Immature natural killer cell (primary cell): ENCODE measurements around the gene POLG. TPM values are rescaled to one million over a fixed set of nuclear protein-coding genes. Genes with fewer than 3 reads are reported as not detected.
"Not testable (repeated sequence)": the region's sequence is repeated elsewhere in the genome, so short reads cannot be mapped to it uniquely, and the experiment has no call there.

ENCODE experiments used
- DNase-seq, 3 donors: peaks; one replicate each; pipeline ENCODE4 v3.0.0; 2022; ENCODE audit warnings: mixed read lengths in 1 of 3
- H3K27ac Mint-ChIP-seq, 6 donors: one replicate each; pipeline ENCODE4 v1.8.0; 2020; ENCODE audit warnings: mixed read lengths in 6 of 6, mild to moderate bottlenecking in 5 of 6, inconsistent platforms in 4 of 6, moderate library complexity in 3 of 6
- H3K27me3 Mint-ChIP-seq, 3 donors: one replicate each; pipeline ENCODE4 v1.8.0; 2020 to 2021; ENCODE audit warnings: low read depth in 3 of 3, mild to moderate bottlenecking in 3 of 3, mixed read lengths in 3 of 3, moderate library complexity in 3 of 3, inconsistent platforms in 1 of 3
- H3K36me3 Mint-ChIP-seq, 3 donors: one replicate each; pipeline ENCODE4 v1.8.0; 2020; ENCODE audit warnings: mixed read lengths in 3 of 3, inconsistent platforms in 2 of 3, mild to moderate bottlenecking in 2 of 3
- H3K4me1 Mint-ChIP-seq, 2 donors: one replicate each; pipeline ENCODE4 v1.8.0; 2020; ENCODE audit warnings: inconsistent platforms in 2 of 2, mild to moderate bottlenecking in 2 of 2, mixed read lengths in 2 of 2, moderate library complexity in 1 of 2
- H3K4me3 Mint-ChIP-seq, 5 donors: one replicate each; pipeline ENCODE4 v1.8.0; 2020; ENCODE audit warnings: mild to moderate bottlenecking in 5 of 5, mixed read lengths in 5 of 5, inconsistent platforms in 3 of 5, moderate library complexity in 3 of 5
- H3K9me3 Mint-ChIP-seq, 6 donors: one replicate each; pipeline ENCODE4 v1.8.0; 2020; ENCODE audit warnings: mild to moderate bottlenecking in 6 of 6, mixed read lengths in 6 of 6, inconsistent platforms in 4 of 6, moderate library complexity in 3 of 6
- polyA plus RNA-seq, 3 donors: library from polyadenylated mRNA; unstranded; fragments of 300-500 nt; fragmentation: Illumina TruSeq; gene quantifications; one replicate each; pipeline ENCODE4 v1.2.3, GENCODE V29; 2021

POLG gene
- polyA plus RNA-seq, 3 donors from 2014 or later, result 24.3 to 79.1 (median 28.6) TPM

DNA sequence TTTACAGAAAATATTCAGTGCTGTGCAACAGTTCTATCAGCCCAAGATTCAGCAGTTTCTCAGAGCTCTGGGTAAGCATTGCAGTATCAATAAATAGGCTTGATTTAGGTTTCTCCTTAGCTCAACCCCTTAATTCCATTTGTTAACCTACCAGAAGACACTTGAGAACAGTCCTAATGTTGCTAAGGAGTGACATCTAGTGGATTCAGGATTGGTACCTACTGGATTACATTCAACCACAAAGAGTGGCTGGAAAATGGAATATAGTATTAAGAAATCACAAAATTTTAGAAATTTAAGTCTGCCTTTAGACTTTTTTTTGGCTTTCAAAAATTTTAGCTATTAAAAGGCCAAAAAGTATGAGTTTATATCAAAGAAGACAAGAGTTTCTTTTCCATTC is 34.7 kb downstream of the POLG start:
- Mint-ChIP-seq H3K36me3 (peaks cover 7 to 32% (median 16%) of the 10 kb centered on the region in 3 donors), H3K4me1 (peaks cover 10 to 30% of the 10 kb centered on the region in 2 donors), H3K4me3 (no peak overlapping the region), H3K27me3 (no peaks in the 10 kb centered on the region), H3K27ac (peak overlapping the region in 2 of 6 donors; percentile 10 to 17), H3K9me3 (no peaks in the 10 kb centered on the region)
- no peak for DNase-seq

DNA sequence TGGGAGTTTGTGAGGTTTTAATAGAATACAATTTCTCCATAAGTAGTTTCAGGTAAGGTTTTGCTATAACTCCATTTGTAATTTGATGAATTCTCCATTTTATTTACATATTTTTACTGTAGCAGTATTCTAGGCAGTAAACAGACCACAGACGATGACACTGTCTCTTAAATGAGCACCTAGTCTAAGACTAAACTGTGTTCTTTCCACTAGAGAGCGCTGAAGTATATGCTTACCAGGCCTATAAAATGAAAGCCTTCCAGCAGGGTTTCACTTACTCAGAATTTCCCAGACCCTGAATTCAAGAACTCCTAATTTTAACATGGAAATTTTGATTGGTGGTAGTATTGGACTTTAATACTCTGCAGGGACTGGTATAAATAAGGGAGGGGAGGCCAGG is 41.6 kb downstream of the POLG start:
- Mint-ChIP-seq H3K27ac (peak overlapping the region in 1 of 6 donors; percentile 39), H3K36me3 (peaks cover 7 to 23% (median 19%) of the 10 kb centered on the region in 3 donors), H3K9me3 (no peaks in the 10 kb centered on the region), H3K4me1 (peaks cover 0 to 4% of the 10 kb centered on the region in 2 donors), H3K4me3 (no peak overlapping the region), H3K27me3 (no peaks in the 10 kb centered on the region)
- DNase-seq, result no peak

DNA sequence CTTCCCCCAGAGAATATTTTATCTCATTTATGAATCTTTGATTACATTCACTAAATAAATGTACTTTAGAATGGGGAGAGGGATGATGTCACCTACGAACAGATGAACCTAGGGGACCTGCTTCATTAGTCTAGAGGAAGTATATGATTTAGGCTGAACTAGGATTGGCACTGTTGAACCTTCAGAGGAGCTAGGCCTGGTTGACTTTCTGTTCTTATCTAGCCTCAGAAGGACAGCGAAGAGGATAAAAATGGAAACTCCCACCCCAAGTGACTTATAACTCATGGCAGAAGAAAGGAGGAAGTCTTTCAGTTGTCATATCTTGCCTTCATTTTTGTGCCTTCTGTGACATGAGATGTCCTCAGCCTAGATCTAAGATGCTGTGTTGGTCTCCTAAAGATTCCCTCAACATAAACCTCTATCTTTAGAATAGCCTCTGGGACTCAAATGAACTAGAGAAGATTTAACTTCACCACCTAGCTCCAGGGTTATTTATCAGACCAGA is 42.6 kb downstream of the POLG start:
- Mint-ChIP-seq H3K36me3 (peaks cover 11 to 28% (median 22%) of the 10 kb centered on the region in 3 donors), H3K27ac (no peak overlapping the region)

DNA sequence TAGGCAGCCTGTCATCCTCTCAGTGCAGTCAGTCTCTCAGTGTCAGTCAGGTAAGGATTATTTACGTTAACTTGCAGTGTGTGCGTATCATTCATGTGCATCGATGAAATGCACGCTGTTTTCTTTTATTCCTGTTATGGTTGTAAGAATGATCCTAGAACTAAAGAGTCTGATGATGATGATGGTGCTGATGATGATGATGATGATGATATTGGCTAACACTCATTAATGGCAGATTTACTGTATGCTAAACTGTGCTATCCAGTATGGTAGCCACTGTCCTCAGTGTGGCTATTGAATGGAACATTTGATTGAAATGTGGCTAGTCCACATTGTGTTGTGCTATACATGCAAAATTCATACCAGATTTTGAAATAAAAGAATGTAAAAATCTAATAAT is 51.4 kb downstream of the POLG start:
- DNase-seq, result no peak
- Mint-ChIP-seq H3K4me1 (no peaks in the 10 kb centered on the region), H3K27me3 (peaks cover 0 to 3% (median 0%) of the 10 kb centered on the region in 3 donors), H3K4me3 (no peak overlapping the region), H3K27ac (no peak overlapping the region), H3K9me3 (no peaks in the 10 kb centered on the region), H3K36me3 (peaks cover 9 to 34% (median 29%) of the 10 kb centered on the region in 3 donors)

More for the DNA sequence above, 42.6 kb downstream of the POLG start:
- H3K27me3 Mint-ChIP-seq, result peaks cover 0 to 2% (median 0%) of the 10 kb centered on the region in 3 donors
- no peaks in the 10 kb centered on the region for H3K9me3 Mint-ChIP-seq
- H3K4me1 Mint-ChIP-seq, result no peaks in the 10 kb centered on the region
- no peak overlapping the region for H3K4me3 Mint-ChIP-seq
- no peak for DNase-seq

DNA sequence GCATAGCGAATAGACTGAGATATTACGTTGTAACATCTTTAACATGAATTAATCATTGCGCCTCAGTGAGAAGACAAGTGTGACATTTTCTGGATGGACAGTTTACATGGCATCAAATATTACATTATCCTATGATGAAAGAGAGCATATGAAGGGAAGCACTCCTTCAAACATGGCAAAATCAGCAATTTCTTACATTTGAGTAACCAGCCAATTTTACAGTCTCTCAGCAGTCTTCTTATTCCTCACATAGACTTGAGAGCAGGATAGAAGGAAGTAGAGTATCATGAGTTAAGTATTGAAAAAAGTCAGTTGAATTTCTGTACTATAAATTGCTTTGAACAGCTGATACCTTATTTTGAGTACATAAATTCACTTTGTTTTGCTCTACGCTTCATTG is 52.0 kb downstream of the POLG start:
- H3K4me1 Mint-ChIP-seq, result no peaks in the 10 kb centered on the region
- no peak for DNase-seq
- peaks cover 9 to 33% (median 30%) of the 10 kb centered on the region in 3 donors for H3K36me3 Mint-ChIP-seq
- H3K27ac Mint-ChIP-seq, result no peak overlapping the region
- H3K4me3 Mint-ChIP-seq, result no peak overlapping the region
- peaks cover 0 to 3% (median 0%) of the 10 kb centered on the region in 3 donors for H3K27me3 Mint-ChIP-seq
- no peaks in the 10 kb centered on the region for H3K9me3 Mint-ChIP-seq

DNA sequence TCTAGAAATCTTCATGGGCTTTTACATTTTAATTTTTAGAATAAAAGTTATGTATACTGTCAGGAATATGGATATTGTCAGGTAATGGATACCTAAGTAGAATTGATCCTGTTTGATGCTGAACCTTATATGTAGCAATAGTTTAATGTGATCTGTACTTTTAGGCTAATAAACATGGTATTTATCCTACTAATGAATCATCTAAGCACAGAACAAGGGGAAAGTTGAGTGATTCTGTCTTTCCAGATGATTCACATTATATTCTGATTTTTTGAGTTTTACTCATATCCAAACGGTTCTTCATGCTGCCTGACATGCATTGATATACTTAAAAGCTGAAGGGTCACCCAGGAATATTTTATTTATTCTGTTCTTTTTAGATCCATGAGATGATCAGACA is 56.3 kb downstream of the POLG start:
- no peak for DNase-seq
- Mint-ChIP-seq H3K4me1 (no peaks in the 10 kb centered on the region), H3K9me3 (no peaks in the 10 kb centered on the region), H3K4me3 (no peak overlapping the region), H3K27me3 (no peaks in the 10 kb centered on the region), H3K36me3 (peaks cover 0 to 27% (median 16%) of the 10 kb centered on the region in 3 donors), H3K27ac (no peak overlapping the region)

DNA sequence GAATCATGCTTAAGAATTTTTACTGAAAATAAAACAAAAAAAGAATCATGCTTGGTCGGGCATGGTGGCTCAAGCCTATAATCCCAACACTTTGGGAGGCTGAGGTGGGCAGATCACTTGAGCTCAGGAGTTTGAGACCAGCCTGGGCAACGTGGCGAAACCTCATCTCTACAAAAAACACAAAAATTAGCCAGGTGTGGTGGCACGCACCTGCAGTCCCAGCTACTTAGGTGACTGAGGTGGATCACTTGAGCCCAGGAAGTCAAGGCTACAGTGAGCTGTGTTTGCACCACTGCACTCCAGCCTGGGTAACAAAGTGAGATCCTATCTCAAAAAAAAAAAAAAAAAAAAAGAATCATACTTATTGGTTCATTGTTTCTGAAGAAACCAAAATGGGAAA is 57.3 kb downstream of the POLG start:
- not testable (repeated sequence) for H3K4me1 Mint-ChIP-seq, H3K9me3 Mint-ChIP-seq, H3K27me3 Mint-ChIP-seq

More for the DNA sequence above, 57.3 kb downstream of the POLG start:
- H3K4me3 Mint-ChIP-seq, H3K27ac Mint-ChIP-seq, DNase-seq: not testable (repeated sequence)
- H3K36me3 Mint-ChIP-seq, result peaks cover 0 to 23% (median 16%) of the 10 kb centered on the region in 3 donors

Other genes with a start within 250 kb of the POLG start
- gene ABHD2, start 246.4 kb downstream of the POLG start, polyA plus RNA-seq, result 10 to 100 TPM; 26.9 to 70.6 (median 33.1) TPM
- under 1 TPM in 1 of 3 donors, not detected in 2; 0.35 TPM for gene RLBP1, start 113.2 kb downstream of the POLG start, polyA plus RNA-seq
- 10 to 100 TPM in 1 of 3 donors, 1 to 10 TPM in 2; 4.1 to 14.3 (median 5.8) TPM for gene FANCI, start 90.8 kb downstream of the POLG start, polyA plus RNA-seq
- not detected for gene RHCG, start 161.8 kb upstream of the POLG start, polyA plus RNA-seq
- gene TICRR, start 240.6 kb upstream of the POLG start, polyA plus RNA-seq, result under 1 TPM in 1 of 3 donors, not detected in 2; 0.10 TPM